Suprapubic skin (tissue), 4 donors: ENCODE data around the gene TFF1.

ENCODE experiments used
- CTCF ChIP-seq, 2 donors: fragments of 200-600 bp in 1 of 2; fragments of 450-650 bp in 1 of 2; sonication (generic) in 1 of 2; IDR thresholded peaks; one replicate each; pipeline ENCODE4 v1.5.1; 2016 to 2019; ENCODE audit warnings: antibody characterized with exemption in 2 of 2, mild to moderate bottlenecking in 1 of 2, moderate library complexity in 1 of 2
- EP300 ChIP-seq: sonication (generic); formaldehyde crosslinking; IDR thresholded peaks from one replicate; pipeline ENCODE4 v1.6.1; 2017; ENCODE audit warnings: antibody characterized with exemption
- POLR2A ChIP-seq, 2 donors: fragments of 450-650 bp; IDR thresholded peaks; one replicate each; pipeline ENCODE4 v1.6.1; 2017; ENCODE audit warnings: antibody characterized with exemption in 2 of 2, mild to moderate bottlenecking in 2 of 2, moderate library complexity in 2 of 2
- POLR2AphosphoS5 ChIP-seq, 3 donors: sonication (generic); formaldehyde crosslinking; IDR thresholded peaks; one replicate each; pipeline ENCODE4 v1.6.1; 2017; ENCODE audit warnings: antibody characterized with exemption in 3 of 3

- TF ChIP-seq CTCF (IDR thresholded peaks at IDR 0.05) = no peak
- TF ChIP-seq POLR2AphosphoS5 (IDR thresholded peaks at IDR 0.05) = no peak
- TF ChIP-seq POLR2A (IDR thresholded peaks at IDR 0.05) = no peak
- no peak for TF ChIP-seq EP300
Measured at GRCh38 chr21:42411891-42412635, 45.7 kb upstream of the TFF1 start.
